ENCODE measurements around the gene ETHE1. TPM values are rescaled to one million over a fixed set of nuclear protein-coding genes. Genes with fewer than 3 reads are reported as not detected.
"Not testable (repeated sequence)": the region's sequence is repeated elsewhere in the genome, so short reads cannot be mapped to it uniquely, and the experiment has no call there.

ETHE1 gene
- total RNA-seq, 1 donor from 2014 or later: 16.0 TPM

DNA sequence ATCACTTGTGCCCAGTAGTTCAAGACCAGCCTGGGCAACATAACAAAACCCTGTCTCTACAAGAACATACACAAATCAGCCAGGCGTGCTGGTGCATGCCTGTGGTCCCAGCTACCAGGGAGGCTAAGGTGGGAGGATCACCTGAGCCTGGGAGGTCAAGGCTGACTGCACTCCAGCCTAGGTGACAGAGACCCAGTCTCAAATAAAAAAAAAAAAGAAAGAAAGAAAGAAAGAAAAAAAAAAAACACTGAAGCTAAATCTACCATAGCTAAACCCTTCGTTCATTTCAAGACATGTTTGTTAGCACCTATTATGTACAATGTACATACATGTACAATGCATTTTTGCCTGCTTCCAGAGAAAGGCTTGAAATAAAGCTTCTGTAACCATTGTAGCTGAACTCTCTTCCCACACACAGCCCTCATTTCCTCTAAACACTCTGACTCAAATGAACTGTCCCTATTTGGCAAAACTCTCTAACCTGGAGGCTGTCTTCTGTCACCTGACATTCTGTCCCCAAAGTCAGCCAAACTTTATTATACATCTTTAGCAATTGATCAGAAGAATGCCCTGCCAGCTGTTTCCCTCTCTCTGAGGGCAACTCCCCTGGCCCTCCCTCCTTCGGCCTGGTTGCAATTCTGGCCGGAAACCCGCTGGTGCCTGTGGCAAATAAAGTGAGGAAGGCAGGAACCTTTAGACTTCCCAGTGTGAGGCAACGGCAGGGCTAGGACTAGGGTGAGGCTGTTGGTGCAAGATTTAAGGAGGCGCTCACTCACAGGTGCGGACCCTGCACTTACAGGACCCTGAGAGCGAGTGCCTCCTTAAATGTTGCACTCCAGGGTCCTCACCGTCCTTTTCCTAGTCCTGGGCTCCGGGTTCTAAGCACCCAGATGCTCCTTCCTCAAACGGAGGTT is 1.8 kb downstream of the ETHE1 start:
- peaks cover 3% of the 10 kb centered on the region for H3K4me1 Mint-ChIP-seq (ENCODE audit: low read depth, unreplicated experiment)
- TF ChIP-seq, protein P1, sequence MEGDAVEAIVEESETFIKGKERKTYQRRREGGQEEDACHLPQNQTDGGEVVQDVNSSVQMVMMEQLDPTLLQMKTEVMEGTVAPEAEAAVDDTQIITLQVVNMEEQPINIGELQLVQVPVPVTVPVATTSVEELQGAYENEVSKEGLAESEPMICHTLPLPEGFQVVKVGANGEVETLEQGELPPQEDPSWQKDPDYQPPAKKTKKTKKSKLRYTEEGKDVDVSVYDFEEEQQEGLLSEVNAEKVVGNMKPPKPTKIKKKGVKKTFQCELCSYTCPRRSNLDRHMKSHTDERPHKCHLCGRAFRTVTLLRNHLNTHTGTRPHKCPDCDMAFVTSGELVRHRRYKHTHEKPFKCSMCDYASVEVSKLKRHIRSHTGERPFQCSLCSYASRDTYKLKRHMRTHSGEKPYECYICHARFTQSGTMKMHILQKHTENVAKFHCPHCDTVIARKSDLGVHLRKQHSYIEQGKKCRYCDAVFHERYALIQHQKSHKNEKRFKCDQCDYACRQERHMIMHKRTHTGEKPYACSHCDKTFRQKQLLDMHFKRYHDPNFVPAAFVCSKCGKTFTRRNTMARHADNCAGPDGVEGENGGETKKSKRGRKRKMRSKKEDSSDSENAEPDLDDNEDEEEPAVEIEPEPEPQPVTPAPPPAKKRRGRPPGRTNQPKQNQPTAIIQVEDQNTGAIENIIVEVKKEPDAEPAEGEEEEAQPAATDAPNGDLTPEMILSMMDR (IDR thresholded peaks at IDR 0.05; ENCODE audit: partially characterized antibody, unreplicated experiment): no peak
- H3K27me3 Mint-ChIP-seq (ENCODE audit: unreplicated experiment): peaks cover 2% of the 10 kb centered on the region
- no peaks in the 10 kb centered on the region for H3K36me3 Mint-ChIP-seq (ENCODE audit: unreplicated experiment)
- H3K9me3 Mint-ChIP-seq (ENCODE audit: unreplicated experiment): peaks cover 2% of the 10 kb centered on the region
- no peak for DNase-seq
- peak overlapping the region; percentile 86 for H3K4me3 Mint-ChIP-seq (ENCODE audit: unreplicated experiment)
- no peak overlapping the region for H3K27ac Mint-ChIP-seq (ENCODE audit: unreplicated experiment)

DNA sequence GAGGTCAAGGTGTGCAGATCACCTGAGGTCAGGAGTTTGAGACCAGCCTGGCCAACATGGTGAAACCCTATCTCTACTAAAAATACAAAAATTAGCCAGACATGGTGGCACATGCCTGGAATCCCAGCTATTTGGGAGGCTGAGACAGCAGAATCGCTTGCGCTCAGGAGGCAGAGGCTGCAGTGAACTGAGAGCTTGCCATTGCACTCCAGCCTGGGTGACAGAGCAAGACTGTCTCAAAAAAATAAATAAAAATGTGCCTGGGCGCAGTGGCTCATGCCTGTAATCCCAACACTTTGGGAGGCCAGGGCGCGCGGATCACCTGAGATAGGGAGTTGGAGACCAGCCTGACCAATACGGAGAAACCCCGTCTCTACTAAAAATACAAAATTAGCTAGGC is 3.3 kb downstream of the ETHE1 start:
- not testable (repeated sequence) for H3K27ac Mint-ChIP-seq (ENCODE audit: unreplicated experiment); DNase-seq; H3K4me3 Mint-ChIP-seq (ENCODE audit: unreplicated experiment); H3K4me1 Mint-ChIP-seq (ENCODE audit: low read depth, unreplicated experiment); H3K9me3 Mint-ChIP-seq (ENCODE audit: unreplicated experiment); H3K27me3 Mint-ChIP-seq (ENCODE audit: unreplicated experiment); H3K36me3 Mint-ChIP-seq (ENCODE audit: unreplicated experiment)

DNA sequence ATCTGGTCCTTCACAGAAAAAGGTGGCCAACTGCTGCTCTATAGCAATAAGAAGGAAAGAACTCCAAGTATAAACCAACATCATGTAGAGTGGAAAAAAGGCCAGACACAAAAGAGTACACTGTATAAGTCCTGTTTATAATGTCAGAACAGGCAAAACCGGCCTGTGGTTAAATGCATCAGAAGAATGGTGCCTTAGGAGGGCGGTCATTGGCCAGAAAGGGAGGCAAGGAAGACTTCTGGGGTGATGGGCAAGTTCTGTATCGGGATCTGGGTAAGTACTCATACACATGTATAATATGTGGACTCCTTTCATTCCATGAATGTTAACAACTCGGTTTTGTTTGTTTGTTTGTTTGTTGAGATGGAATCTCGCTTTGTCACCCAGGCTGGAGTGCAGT is 4.1 kb downstream of the ETHE1 start:
- peaks cover 2% of the 10 kb centered on the region for H3K9me3 Mint-ChIP-seq (ENCODE audit: unreplicated experiment)
- TF ChIP-seq, protein P1 (IDR thresholded peaks at IDR 0.05; ENCODE audit: partially characterized antibody, unreplicated experiment): no peak
- H3K4me1 Mint-ChIP-seq (ENCODE audit: low read depth, unreplicated experiment): peaks cover 6% of the 10 kb centered on the region
- H3K27me3 Mint-ChIP-seq (ENCODE audit: unreplicated experiment): peaks cover 2% of the 10 kb centered on the region
- DNase-seq: no peak
- H3K27ac Mint-ChIP-seq (ENCODE audit: unreplicated experiment): no peak overlapping the region
- no peak overlapping the region for H3K4me3 Mint-ChIP-seq (ENCODE audit: unreplicated experiment)
- no peaks in the 10 kb centered on the region for H3K36me3 Mint-ChIP-seq (ENCODE audit: unreplicated experiment)

DNA sequence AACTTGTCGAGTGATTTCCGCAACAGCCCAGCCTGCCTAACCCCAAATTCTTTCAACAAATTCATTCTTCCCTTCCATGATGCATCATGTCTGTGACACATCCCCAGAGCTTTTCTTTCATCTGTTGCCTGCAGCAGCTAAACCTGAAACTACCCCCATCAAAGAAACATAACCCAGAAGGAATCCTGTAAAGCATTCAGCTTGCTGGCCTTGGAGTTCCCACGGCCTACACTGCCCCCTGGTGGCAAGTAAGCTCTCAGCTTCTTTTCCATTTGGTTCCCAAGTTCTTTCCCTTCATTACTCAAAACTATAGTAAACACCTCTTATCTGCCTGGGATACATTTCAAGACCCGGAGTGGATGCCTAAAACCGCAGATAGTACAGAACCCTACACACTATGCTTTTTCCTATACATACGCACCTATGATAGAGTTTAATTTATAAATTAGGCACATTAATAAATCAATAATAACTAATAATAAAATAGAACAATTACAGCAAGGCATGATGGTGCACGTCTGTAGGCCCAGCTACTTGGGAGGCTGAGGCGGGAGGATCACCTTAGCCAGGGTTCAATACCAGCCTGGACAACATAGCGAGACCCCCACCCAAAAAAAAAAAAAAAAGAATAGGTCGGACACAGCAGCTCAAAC is 7.4 kb downstream of the ETHE1 start:
- TF ChIP-seq, protein P1 (IDR thresholded peaks at IDR 0.05; ENCODE audit: partially characterized antibody, unreplicated experiment): peak; percentile 92
- H3K27me3 Mint-ChIP-seq (ENCODE audit: unreplicated experiment): peaks cover 2% of the 10 kb centered on the region
- no peak overlapping the region for H3K4me3 Mint-ChIP-seq (ENCODE audit: unreplicated experiment)
- DNase-seq: peak; percentile 88
- peaks cover 2% of the 10 kb centered on the region for H3K4me1 Mint-ChIP-seq (ENCODE audit: low read depth, unreplicated experiment)
- H3K27ac Mint-ChIP-seq (ENCODE audit: unreplicated experiment): peak overlapping the region; percentile 63
- H3K36me3 Mint-ChIP-seq (ENCODE audit: unreplicated experiment): no peaks in the 10 kb centered on the region
- no peaks in the 10 kb centered on the region for H3K9me3 Mint-ChIP-seq (ENCODE audit: unreplicated experiment)

DNA sequence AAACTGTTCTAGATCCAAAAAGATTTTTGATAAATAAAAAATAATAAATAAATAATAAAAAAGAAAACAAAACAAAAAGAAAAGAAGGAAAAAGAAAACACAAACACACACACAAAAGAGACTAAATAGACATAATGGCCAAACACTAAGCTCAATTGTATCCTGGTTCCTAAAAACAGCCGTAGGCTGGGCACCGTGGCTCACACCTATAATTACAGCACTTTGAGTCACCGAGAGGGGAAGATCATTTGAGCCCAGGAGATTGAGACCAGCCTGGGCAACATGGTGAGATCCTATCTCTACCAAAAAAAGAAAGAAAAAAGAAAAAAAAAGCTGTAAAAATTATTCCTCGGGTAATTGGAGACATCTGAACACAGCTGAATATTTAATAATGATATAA is 8.9 kb downstream of the ETHE1 start:
- Mint-ChIP-seq H3K9me3 (ENCODE audit: unreplicated experiment) (no peaks in the 10 kb centered on the region), H3K4me1 (ENCODE audit: low read depth, unreplicated experiment) (peaks cover 2% of the 10 kb centered on the region), H3K4me3 (ENCODE audit: unreplicated experiment) (no peak overlapping the region), H3K27ac (ENCODE audit: unreplicated experiment) (no peak overlapping the region), H3K27me3 (ENCODE audit: unreplicated experiment) (no peaks in the 10 kb centered on the region), H3K36me3 (ENCODE audit: unreplicated experiment) (no peaks in the 10 kb centered on the region)
- no peak for DNase-seq
- TF ChIP-seq, protein P1 (IDR thresholded peaks at IDR 0.05; ENCODE audit: partially characterized antibody, unreplicated experiment): no peak

DNA sequence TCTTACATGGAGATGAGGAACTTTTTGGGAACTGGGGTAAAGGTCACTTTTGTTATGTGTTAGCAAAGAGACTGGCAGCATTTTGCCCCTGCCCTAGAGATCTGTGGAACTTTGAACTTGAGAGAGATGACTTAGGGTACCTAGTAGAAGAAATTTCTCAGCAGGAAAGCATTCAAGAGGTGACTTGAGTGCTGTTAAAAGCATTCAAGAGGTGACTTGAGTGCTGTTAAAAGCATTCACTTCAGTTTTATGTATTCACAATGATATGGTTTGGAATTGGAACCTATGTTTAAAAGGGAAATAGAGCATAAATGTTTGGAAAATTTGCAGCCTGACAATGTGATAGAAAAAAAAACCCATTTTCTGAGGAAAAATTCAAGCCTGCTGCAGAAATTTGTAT is 14.6 kb downstream of the ETHE1 start:
- not testable (repeated sequence) for H3K27ac Mint-ChIP-seq (ENCODE audit: unreplicated experiment); H3K27me3 Mint-ChIP-seq (ENCODE audit: unreplicated experiment); H3K4me3 Mint-ChIP-seq (ENCODE audit: unreplicated experiment); H3K4me1 Mint-ChIP-seq (ENCODE audit: low read depth, unreplicated experiment); H3K9me3 Mint-ChIP-seq (ENCODE audit: unreplicated experiment); DNase-seq
- peaks cover 15% of the 10 kb centered on the region for H3K36me3 Mint-ChIP-seq (ENCODE audit: unreplicated experiment)

Data from glutamatergic neuron (in vitro differentiated cells).